Fibroblast of lung (primary cell): ENCODE results near the gene SUPT5H. TPM values are rescaled to one million over a fixed set of nuclear protein-coding genes. Genes with fewer than 3 reads are reported as not detected.

Experiments used
- DNase-seq, 2 donors: peaks; one replicate each; pipeline versions ENCODE4 v3.0.0 to v3.0.0-alpha.2; 2010; ENCODE audit warnings: low read depth in 2 of 2
- H2AFZ ChIP-seq: 2 replicates; pipeline ENCODE4 v1.5.1; 2012; ENCODE audit warnings: low read length, control low read depth, inconsistent platforms
- H3K27ac ChIP-seq: 2 replicates; pipeline ENCODE4 v1.5.1; 2011; ENCODE audit warnings: low read length, control low read depth; ENCODE audit not compliant: insufficient read depth
- H3K27me3 ChIP-seq: 2 replicates; pipeline ENCODE4 v1.5.1; 2011; ENCODE audit warnings: mild to moderate bottlenecking, low read length; ENCODE audit not compliant: control insufficient read depth, insufficient read depth
- H3K36me3 ChIP-seq: 2 replicates; pipeline ENCODE4 v1.5.1; 2011; ENCODE audit warnings: low read length; ENCODE audit not compliant: control insufficient read depth, insufficient read depth
- H3K4me1 ChIP-seq: 2 replicates; pipeline ENCODE4 v1.5.1; 2011; ENCODE audit warnings: low read length; ENCODE audit not compliant: control insufficient read depth, insufficient read depth; ENCODE audit errors: extremely low read depth
- H3K4me2 ChIP-seq: 2 replicates; pipeline ENCODE4 v1.5.1; 2011; ENCODE audit warnings: low read length, control low read depth; ENCODE audit not compliant: insufficient read depth; ENCODE audit errors: extremely low read depth
- H3K4me3 ChIP-seq, 4 experiments: fragments of 200-600 bp in 1 of 4; sonication (generic) in 1 of 4; replicated peaks in 1 of 4; 2 replicates each; pipeline ENCODE4 v1.5.1; 2011 to 2016; ENCODE audit warnings: low read length in 4 of 4, low read depth in 3 of 4, mild to moderate bottlenecking in 3 of 4, control low read depth in 2 of 4, inconsistent platforms in 1 of 4, mixed read lengths in 1 of 4; ENCODE audit not compliant: insufficient read depth in 1 of 4; ENCODE audit errors: control extremely low read depth in 1 of 4
- H3K79me2 ChIP-seq: 2 replicates; pipeline ENCODE4 v1.5.1; 2012; ENCODE audit warnings: mild to moderate bottlenecking, low read length, inconsistent platforms; ENCODE audit not compliant: control insufficient read depth, insufficient read depth
- H3K9ac ChIP-seq: 2 replicates; pipeline ENCODE4 v1.5.1; 2011; ENCODE audit warnings: mild to moderate bottlenecking, low read length, control low read depth; ENCODE audit not compliant: insufficient read depth
- H3K9me3 ChIP-seq: 2 replicates; pipeline ENCODE4 v1.5.1; 2012; ENCODE audit warnings: low read depth, low read length; ENCODE audit not compliant: control insufficient read depth, insufficient read depth
- H4K20me1 ChIP-seq: 2 replicates; pipeline ENCODE4 v1.5.1; 2011; ENCODE audit warnings: low read length; ENCODE audit not compliant: control insufficient read depth, insufficient read depth; ENCODE audit errors: extremely low read depth
- CTCF ChIP-seq, 2 donors: IDR thresholded peaks in 1 of 2; conservative IDR thresholded peaks in 1 of 2; 1 replicate in 1 of 2; 2 replicates in 1 of 2; pipeline ENCODE4 v1.5.1; 2011 to 2012; ENCODE audit warnings: low read length in 2 of 2, control low read depth in 1 of 2, inconsistent platforms in 1 of 2, low read depth in 1 of 2, mild to moderate bottlenecking in 1 of 2
- EZH2 ChIP-seq: IDR thresholded peaks from 2 replicates; pipeline ENCODE4 v1.5.1; 2012; ENCODE audit warnings: low read length, control low read depth, mild to moderate bottlenecking; ENCODE audit errors: missing control alignments
- polyA plus RNA-seq, 2 donors: library from polyadenylated mRNA; depleted of rRNA in 1 of 2; stranded (reverse) in 1 of 2; unstranded in 1 of 2; fragments of >200 nt; gene quantifications; 2 replicates each; pipeline ENCODE4 v1.2.1, GENCODE V29; 2011 to 2012; ENCODE audit warnings: missing spikeins in 1 of 2
- total RNA-seq: library from RNA; depleted of rRNA; stranded (reverse); fragments of >200 nt; gene quantifications from 2 replicates; pipeline ENCODE4 v1.2.1, GENCODE V29; 2014

The SUPT5H gene
- total and polyA plus RNA-seq, 2 donors (not counting 1 experiment from before 2014, with no cell fraction given), result 50.2 to 77.8 TPM

GRCh38 chr19:39412867-39413271 lies 32.5 kb upstream of the SUPT5H start:
- TF ChIP-seq EZH2 (no peak), CTCF (conservative IDR thresholded peaks at IDR 0.05 in 1 of 2, IDR thresholded peaks at IDR 0.05 in 1 of 2; ENCODE audit: low read depth in 1 of 2, low read length in 2 of 2) (peak in 1 of 2 donors; percentile 30)
- H4K20me1 ChIP-seq, result peaks cover 5% of the 10 kb centered on the region

GRCh38 chr19:39413272-39413910 lies 32.0 kb upstream of the SUPT5H start:
- Histone ChIP-seq H3K79me2 (peaks cover 32% of the 10 kb centered on the region), H3K9me3 (no peaks in the 10 kb centered on the region), H2AFZ (no peak overlapping the region), H3K36me3 (peaks cover 13% of the 10 kb centered on the region), H4K20me1 (peaks cover 1% of the 10 kb centered on the region), H3K27ac (peak overlapping the region; percentile 91), H3K27me3 (no peaks in the 10 kb centered on the region), H3K9ac (peak overlapping the region; percentile 74), H3K4me2 (peak overlapping the region; percentile 86), H3K4me1 (peaks cover 15% of the 10 kb centered on the region), H3K4me3 (peak overlapping the region; percentile 81 to 98 (median 86))
- DNase-seq, result peak; percentile 51 to 66
- TF ChIP-seq CTCF (conservative IDR thresholded peaks at IDR 0.05 in 1 of 2, IDR thresholded peaks at IDR 0.05 in 1 of 2; ENCODE audit: low read depth in 1 of 2, low read length in 2 of 2) (no peak), EZH2 (no peak)

More at GRCh38 chr19:39412867-39413271, 32.5 kb upstream of the SUPT5H start:
- DNase-seq, result no peak
- Histone ChIP-seq H3K36me3 (peaks cover 18% of the 10 kb centered on the region), H3K79me2 (peaks cover 37% of the 10 kb centered on the region), H3K27me3 (no peaks in the 10 kb centered on the region), H2AFZ (no peak overlapping the region), H3K9ac (peak overlapping the region; percentile 74), H3K4me3 (peak overlapping the region; percentile 81 to 98 (median 86)), H3K27ac (peak overlapping the region; percentile 91), H3K4me1 (peaks cover 15% of the 10 kb centered on the region), H3K9me3 (no peaks in the 10 kb centered on the region), H3K4me2 (peak overlapping the region; percentile 73)

- peak overlapping the region; percentile 74 for H3K9ac ChIP-seq
- peak overlapping the region; percentile 61 for H3K27ac ChIP-seq
- peak in 1 of 2 donors; percentile 40 for DNase-seq
- H3K36me3 ChIP-seq, result peaks cover 12% of the 10 kb centered on the region
- H3K4me3 ChIP-seq, result peak overlapping the region; percentile 71 to 98 (median 84)
- H2AFZ ChIP-seq, result no peak overlapping the region
- no peaks in the 10 kb centered on the region for H4K20me1 ChIP-seq
- H3K27me3 ChIP-seq, result no peaks in the 10 kb centered on the region
- TF ChIP-seq EZH2 (no peak), CTCF (conservative IDR thresholded peaks at IDR 0.05 in 1 of 2, IDR thresholded peaks at IDR 0.05 in 1 of 2; ENCODE audit: low read depth in 1 of 2, low read length in 2 of 2) (peak; percentile 17 to 20)
- peaks cover 25% of the 10 kb centered on the region for H3K79me2 ChIP-seq
- H3K4me1 ChIP-seq, result peaks cover 15% of the 10 kb centered on the region
- H3K4me2 ChIP-seq, result peak overlapping the region; percentile 86
- no peaks in the 10 kb centered on the region for H3K9me3 ChIP-seq
Observed at GRCh38 chr19:39413911-39414608, 31.3 kb upstream of the SUPT5H start.
